ENCODE measurements around the gene TNC. TPM values are rescaled to one million over a fixed set of nuclear protein-coding genes. Genes with fewer than 3 reads are reported as not detected.

TNC gene
- total and polyA plus RNA-seq, 2 donors (not counting 1 experiment from before 2014, with no cell fraction given): not detected

DNA sequence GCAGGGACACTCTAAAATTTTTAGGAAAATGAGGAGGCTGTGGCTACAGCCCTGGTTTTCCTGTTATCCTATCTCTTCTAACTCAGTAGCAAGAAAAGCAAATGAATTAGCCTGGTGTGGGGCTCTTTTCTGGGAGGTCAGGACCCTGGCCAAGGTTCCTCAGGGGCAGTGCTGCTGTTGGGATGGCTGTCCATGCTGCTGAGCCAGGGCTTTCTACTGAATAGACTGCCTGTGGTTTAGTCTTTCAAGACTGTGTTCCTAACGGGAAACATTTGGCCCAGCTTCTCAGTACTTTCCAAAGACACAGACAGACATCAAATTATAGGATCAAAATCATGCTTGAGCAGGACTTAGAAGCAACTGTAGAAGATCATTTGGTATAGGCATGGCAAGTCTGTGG is 18.1 kb downstream of the TNC start:
- Histone ChIP-seq H2AFZ (ENCODE audit: insufficient read depth, low read depth, low read length, poor library complexity, severe bottlenecking) (no peak overlapping the region), H3K27me3 (replicated peaks in 1 of 4; ENCODE audit: control extremely low read depth in 1 of 4, control insufficient read depth in 3 of 4, insufficient read depth in 4 of 4, low read length in 3 of 4) (no peaks in the 10 kb centered on the region), H3K4me1 (ENCODE audit: control insufficient read depth in 2 of 2, insufficient read depth in 2 of 2, low read length in 2 of 2) (no peaks in the 10 kb centered on the region), H3K4me3 (ENCODE audit: control extremely low read depth in 1 of 5, extremely low read depth in 1 of 5, insufficient read depth in 1 of 5, low read depth in 2 of 5, low read length in 4 of 5) (no peak overlapping the region), H4K20me1 (ENCODE audit: control insufficient read depth, insufficient read depth, low read length, poor library complexity, severe bottlenecking) (no peaks in the 10 kb centered on the region), H3K27ac (ENCODE audit: low read length in 2 of 2) (no peak overlapping the region), H3K4me2 (replicated peaks; ENCODE audit: low read depth, low read length, poor library complexity, severe bottlenecking) (no peak overlapping the region), H3K36me3 (replicated peaks in 1 of 2; ENCODE audit: control extremely low read depth in 1 of 2, control insufficient read depth in 1 of 2, extremely low read depth in 1 of 2, insufficient read depth in 2 of 2, low read length in 1 of 2) (no peaks in the 10 kb centered on the region), H3K9me3 (ENCODE audit: control extremely low read depth in 1 of 3, control insufficient read depth in 2 of 3, insufficient read depth in 1 of 3, low read length in 2 of 3) (no peaks in the 10 kb centered on the region), H3K79me2 (ENCODE audit: control insufficient read depth, insufficient read depth, low read length) (no peaks in the 10 kb centered on the region), H3K9ac (ENCODE audit: low read length) (no peak overlapping the region)
- peaks cover 27% of the 10 kb centered on the region for H3K27me3 Mint-ChIP-seq
- intact Hi-C loops (cut with micrococcal nuclease): no loop called here
- DNase-seq (no peak), ATAC-seq (ENCODE audit: low read depth) (no peak)
- no peak overlapping the region for H3K27ac Mint-ChIP-seq
- TF ChIP-seq, protein P1, sequence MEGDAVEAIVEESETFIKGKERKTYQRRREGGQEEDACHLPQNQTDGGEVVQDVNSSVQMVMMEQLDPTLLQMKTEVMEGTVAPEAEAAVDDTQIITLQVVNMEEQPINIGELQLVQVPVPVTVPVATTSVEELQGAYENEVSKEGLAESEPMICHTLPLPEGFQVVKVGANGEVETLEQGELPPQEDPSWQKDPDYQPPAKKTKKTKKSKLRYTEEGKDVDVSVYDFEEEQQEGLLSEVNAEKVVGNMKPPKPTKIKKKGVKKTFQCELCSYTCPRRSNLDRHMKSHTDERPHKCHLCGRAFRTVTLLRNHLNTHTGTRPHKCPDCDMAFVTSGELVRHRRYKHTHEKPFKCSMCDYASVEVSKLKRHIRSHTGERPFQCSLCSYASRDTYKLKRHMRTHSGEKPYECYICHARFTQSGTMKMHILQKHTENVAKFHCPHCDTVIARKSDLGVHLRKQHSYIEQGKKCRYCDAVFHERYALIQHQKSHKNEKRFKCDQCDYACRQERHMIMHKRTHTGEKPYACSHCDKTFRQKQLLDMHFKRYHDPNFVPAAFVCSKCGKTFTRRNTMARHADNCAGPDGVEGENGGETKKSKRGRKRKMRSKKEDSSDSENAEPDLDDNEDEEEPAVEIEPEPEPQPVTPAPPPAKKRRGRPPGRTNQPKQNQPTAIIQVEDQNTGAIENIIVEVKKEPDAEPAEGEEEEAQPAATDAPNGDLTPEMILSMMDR (IDR thresholded peaks at IDR 0.05): no peak
- no peak for TF ChIP-seq EZH2 (IDR thresholded peaks at IDR 0.05; ENCODE audit: borderline replicate concordance, insufficient read depth, low read depth, low read length, poor library complexity, severe bottlenecking)
- ChIA-PET CTCF (no interaction called here), POLR2A (no interaction called here)
- no peaks in the 10 kb centered on the region for H3K9me3 Mint-ChIP-seq (ENCODE audit: insufficient read depth)
- H3K4me1 Mint-ChIP-seq: no peaks in the 10 kb centered on the region
- no peak overlapping the region for H3K4me3 Mint-ChIP-seq
- no CpG with 5 or more reads among the region's 1 CpG for WGBS (ENCODE audit: insufficient coverage)

DNA sequence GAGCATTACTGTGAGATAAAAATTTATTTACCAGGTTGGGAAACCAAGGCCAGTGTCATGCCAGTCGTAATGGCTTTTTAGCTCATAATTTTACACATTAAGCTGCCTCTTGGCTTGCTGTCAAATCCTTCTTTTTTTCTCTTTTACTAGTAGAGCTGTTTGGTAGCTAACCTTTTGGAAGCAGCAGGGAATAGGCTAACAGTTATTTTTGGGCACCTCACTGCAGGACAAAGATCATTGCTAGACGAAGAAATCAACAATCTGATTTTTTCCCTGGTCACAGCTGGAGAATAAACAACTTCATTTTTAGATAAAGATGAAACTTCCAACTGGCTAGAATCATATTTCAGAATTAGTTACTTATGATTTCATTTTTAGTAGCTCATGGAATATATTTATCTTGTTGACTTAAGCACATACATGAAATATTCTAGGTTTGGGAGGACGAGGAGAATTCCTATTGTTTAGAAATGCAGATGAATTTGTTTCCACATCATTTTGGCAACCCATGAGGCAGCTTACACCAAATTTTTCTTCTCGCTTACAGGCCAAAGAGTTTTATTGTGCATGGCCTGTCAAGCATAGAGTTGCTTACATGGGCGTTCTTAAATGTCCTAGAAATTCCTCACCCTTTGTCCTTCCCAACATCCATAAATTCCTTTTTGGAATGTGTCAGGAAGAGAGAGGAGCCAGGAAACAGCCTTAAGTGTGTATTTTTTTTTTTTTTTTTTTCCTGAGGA is 19.6 kb downstream of the TNC start:
- H3K27me3 Mint-ChIP-seq: peaks cover 27% of the 10 kb centered on the region
- Histone ChIP-seq H3K27ac (ENCODE audit: low read length in 2 of 2) (no peak overlapping the region), H4K20me1 (ENCODE audit: control insufficient read depth, insufficient read depth, low read length, poor library complexity, severe bottlenecking) (no peaks in the 10 kb centered on the region), H3K79me2 (ENCODE audit: control insufficient read depth, insufficient read depth, low read length) (no peaks in the 10 kb centered on the region), H3K27me3 (replicated peaks in 1 of 4; ENCODE audit: control extremely low read depth in 1 of 4, control insufficient read depth in 3 of 4, insufficient read depth in 4 of 4, low read length in 3 of 4) (peaks cover 0 to 4% (median 0%) of the 10 kb centered on the region in 4 experiments), H3K4me1 (ENCODE audit: control insufficient read depth in 2 of 2, insufficient read depth in 2 of 2, low read length in 2 of 2) (no peaks in the 10 kb centered on the region), H3K9me3 (ENCODE audit: control extremely low read depth in 1 of 3, control insufficient read depth in 2 of 3, insufficient read depth in 1 of 3, low read length in 2 of 3) (no peaks in the 10 kb centered on the region), H3K9ac (ENCODE audit: low read length) (no peak overlapping the region), H3K4me3 (ENCODE audit: control extremely low read depth in 1 of 5, extremely low read depth in 1 of 5, insufficient read depth in 1 of 5, low read depth in 2 of 5, low read length in 4 of 5) (no peak overlapping the region), H3K36me3 (replicated peaks in 1 of 2; ENCODE audit: control extremely low read depth in 1 of 2, control insufficient read depth in 1 of 2, extremely low read depth in 1 of 2, insufficient read depth in 2 of 2, low read length in 1 of 2) (no peaks in the 10 kb centered on the region), H3K4me2 (replicated peaks; ENCODE audit: low read depth, low read length, poor library complexity, severe bottlenecking) (no peak overlapping the region), H2AFZ (ENCODE audit: insufficient read depth, low read depth, low read length, poor library complexity, severe bottlenecking) (no peak overlapping the region)
- no peaks in the 10 kb centered on the region for H3K9me3 Mint-ChIP-seq (ENCODE audit: insufficient read depth)
- no peak for TF ChIP-seq EZH2 (IDR thresholded peaks at IDR 0.05; ENCODE audit: borderline replicate concordance, insufficient read depth, low read depth, low read length, poor library complexity, severe bottlenecking)
- TF ChIP-seq, protein P1 (IDR thresholded peaks at IDR 0.05): no peak
- CTCF ChIA-PET: no interaction called here
- H3K4me3 Mint-ChIP-seq: no peak overlapping the region
- DNase-seq (no peak), ATAC-seq (ENCODE audit: low read depth) (no peak)
- intact Hi-C loops (cut with micrococcal nuclease): no loop called here
- POLR2A ChIA-PET: no interaction called here
- H3K4me1 Mint-ChIP-seq: no peaks in the 10 kb centered on the region
- H3K27ac Mint-ChIP-seq: no peak overlapping the region
- no CpG with 5 or more reads among the region's 5 CpGs for WGBS (ENCODE audit: insufficient coverage)

Measured in B cell (primary cell).